GM12878 (cell line): Measurements from ENCODE around the gene PUS10. TPM values are rescaled to one million over a fixed set of nuclear protein-coding genes. Genes with fewer than 3 reads are reported as not detected.

Experiments used
- ATAC-seq: fragments of 200-7000 bp; cut with Tn5 transposase; 3 replicates; pipeline ENCODE4 v1.9.1; 2020; ENCODE audit warnings: mild to moderate bottlenecking, moderate library complexity
- BruUV-seq: library from RNA; stranded (reverse); fragments of 400-500 nt; replicated peaks from 2 replicates; lab custom pipeline; 2021; lab: Mats Ljungman, UMichigan
- CTCF ChIA-PET: fragments of 300-600 bp; sonication (Branson Sonifier 250); formaldehyde crosslinking; extraction: SDS; loops from one replicate; lab custom pipeline; 2021; ENCODE audit warnings: inconsistent platforms; lab: Yijun Ruan, JAX
- POLR2A ChIA-PET: fragments of 350-600 bp; formaldehyde crosslinking; extraction: SDS; loops from one replicate; lab custom pipeline; 2021; ENCODE audit warnings: inconsistent platforms; lab: Charles Lee
- RAD21 ChIA-PET: fragments of 300-600 bp; sonication (Branson Sonifier 250); formaldehyde crosslinking; loops from one replicate; lab custom pipeline; 2023; ENCODE audit warnings: antibody characterized with exemption; ENCODE audit not compliant: unreplicated experiment; lab: Charles Lee
- SMC1A ChIA-PET: fragments of 300-600 bp; sonication (Branson Sonifier 250); formaldehyde crosslinking; loops from one replicate; lab custom pipeline; 2023; ENCODE audit not compliant: unreplicated experiment, uncharacterized antibody; lab: Charles Lee
- DNase-seq: peaks from one replicate; pipeline ENCODE4 v3.0.0-alpha.2; 2011; ENCODE audit warnings: low read depth, low spot score
- FAIRE-seq: peaks from 3 replicates; lab custom pipeline; 2011; peaks lifted over from hg19 to GRCh38; lab: Jason Lieb, UNC
- H2AFZ ChIP-seq: 2 replicates; pipeline ENCODE4 v1.6.0; 2011; ENCODE audit warnings: low read depth, low read length, control low read depth; ENCODE audit not compliant: control insufficient read depth
- H3K27ac ChIP-seq: 2 replicates; pipeline ENCODE4 v1.5.1; 2011; ENCODE audit warnings: control low read depth; ENCODE audit not compliant: control insufficient read depth, insufficient read depth
- H3K27me3 ChIP-seq, 2 experiments: replicated peaks in 1 of 2; 2 replicates each; pipeline versions ENCODE4 v1.6.0 to v1.6.1; 2011; ENCODE audit warnings: low read length in 1 of 2; ENCODE audit not compliant: control insufficient read depth in 2 of 2, insufficient read depth in 2 of 2
- H3K36me3 ChIP-seq, 2 experiments: 2 replicates each; pipeline ENCODE4 v1.5.1; 2011; ENCODE audit warnings: low read length in 1 of 2; ENCODE audit not compliant: control insufficient read depth in 2 of 2, insufficient read depth in 2 of 2
- H3K4me1 ChIP-seq: 2 replicates; pipeline ENCODE4 v1.6.1; 2011; ENCODE audit warnings: mild to moderate bottlenecking, low read length, moderate library complexity, mixed read lengths; ENCODE audit not compliant: control insufficient read depth, insufficient read depth
- H3K4me2 ChIP-seq: 2 replicates; pipeline ENCODE4 v1.6.0; 2011; ENCODE audit warnings: control low read depth; ENCODE audit not compliant: control insufficient read depth, insufficient read depth
- H3K4me3 ChIP-seq: fragments of 200-600 bp; sonication (generic); 2 replicates; pipeline ENCODE4 v1.5.1; 2016
- H3K79me2 ChIP-seq: 2 replicates; pipeline ENCODE4 v1.6.0; 2011; ENCODE audit warnings: low read length; ENCODE audit not compliant: control insufficient read depth, insufficient read depth
- H3K9ac ChIP-seq: 2 replicates; pipeline ENCODE4 v1.8.0; 2011; ENCODE audit warnings: low read length, control low read depth, mixed read lengths; ENCODE audit not compliant: control insufficient read depth, insufficient read depth
- H3K9me3 ChIP-seq: replicated peaks from 3 replicates; pipeline ENCODE4 v1.5.1; 2011; ENCODE audit warnings: mild to moderate bottlenecking, low read length; ENCODE audit not compliant: control insufficient read depth, insufficient read depth
- H4K20me1 ChIP-seq: 2 replicates; pipeline ENCODE4 v1.6.0; 2011; ENCODE audit not compliant: control insufficient read depth, insufficient read depth
- E4F1 ChIP-seq: fragments of 450-650 bp; IDR thresholded peaks from 2 replicates; pipeline ENCODE4 v1.6.1; 2018; ENCODE audit warnings: borderline replicate concordance, mild to moderate bottlenecking; ENCODE audit not compliant: partially characterized antibody
- EGR1 ChIP-seq, 2 experiments: IDR thresholded peaks; 1 replicate in 1 of 2; 2 replicates in 1 of 2; pipeline ENCODE4 v1.6.1; 2011 to 2012; ENCODE audit warnings: low read depth in 2 of 2, low read length in 2 of 2, borderline replicate concordance in 1 of 2, mild to moderate bottlenecking in 1 of 2, moderate library complexity in 1 of 2
- FOXK2 ChIP-seq: fragments of 450-650 bp; IDR thresholded peaks from 2 replicates; pipeline ENCODE4 v1.6.1; 2017; ENCODE audit warnings: mild to moderate bottlenecking, moderate library complexity
- GATAD2B ChIP-seq: fragments of 450-650 bp; conservative IDR thresholded peaks from 2 replicates; pipeline ENCODE4 v1.6.1; 2017; ENCODE audit warnings: low read depth, mild to moderate bottlenecking, moderate library complexity
- HDAC6 ChIP-seq: fragments of 200-600 bp; sonication (generic); IDR thresholded peaks from one replicate; pipeline ENCODE4 v1.8.0; 2017; ENCODE audit warnings: antibody characterized with exemption; ENCODE audit not compliant: unreplicated experiment
- LARP7 ChIP-seq: fragments of 450-650 bp; IDR thresholded peaks from 2 replicates; pipeline ENCODE4 v1.6.1; 2017; ENCODE audit warnings: mild to moderate bottlenecking
- NFIC ChIP-seq: IDR thresholded peaks from 2 replicates; pipeline ENCODE4 v1.6.1; 2012; ENCODE audit warnings: low read depth, mild to moderate bottlenecking, inconsistent platforms, low read length, moderate library complexity
- NR2C1 ChIP-seq: fragments of 450-650 bp; IDR thresholded peaks from 2 replicates; pipeline ENCODE4 v1.6.1; 2017; ENCODE audit warnings: antibody characterized with exemption, mild to moderate bottlenecking, moderate library complexity
- NR2F1 ChIP-seq: fragments of 450-650 bp; conservative IDR thresholded peaks from 2 replicates; pipeline ENCODE4 v1.6.1; 2017; ENCODE audit warnings: mild to moderate bottlenecking
- PKNOX1 ChIP-seq: fragments of 450-650 bp; IDR thresholded peaks from 2 replicates; pipeline ENCODE4 v1.6.1; 2016; ENCODE audit warnings: mild to moderate bottlenecking
- POLR2A ChIP-seq: IDR thresholded peaks from 2 replicates; pipeline ENCODE4 v1.6.1; 2011; ENCODE audit warnings: low read depth, mild to moderate bottlenecking, low read length
- SRF ChIP-seq, 2 experiments: IDR thresholded peaks; 2 replicates each; pipeline ENCODE4 v1.6.1; 2011; ENCODE audit warnings: low read depth in 2 of 2, low read length in 2 of 2, mild to moderate bottlenecking in 1 of 2, moderate library complexity in 1 of 2
- SUPT20H ChIP-seq: IDR thresholded peaks from 2 replicates; pipeline ENCODE4 v1.6.1; 2011; ENCODE audit warnings: low read depth, mild to moderate bottlenecking, low read length, moderate library complexity, borderline replicate concordance; ENCODE audit not compliant: control insufficient read depth
- TAF1 ChIP-seq: IDR thresholded peaks from 2 replicates; pipeline ENCODE4 v1.6.1; 2011; ENCODE audit warnings: mild to moderate bottlenecking, low read depth, low read length, borderline replicate concordance
- USF1 ChIP-seq: IDR thresholded peaks from 2 replicates; pipeline ENCODE4 v1.6.1; 2011; ENCODE audit warnings: borderline replicate concordance, low read depth, mild to moderate bottlenecking, moderate library complexity, mixed read lengths, low read length; ENCODE audit not compliant: insufficient read depth; ENCODE audit errors: extremely low read length
- ZBTB33 ChIP-seq: fragments of 450-650 bp; IDR thresholded peaks from 2 replicates; pipeline ENCODE4 v1.6.1; 2017; ENCODE audit warnings: mild to moderate bottlenecking
- ZNF217 ChIP-seq: fragments of 450-650 bp; IDR thresholded peaks from 2 replicates; pipeline ENCODE4 v1.6.1; 2017; ENCODE audit warnings: antibody characterized with exemption, mild to moderate bottlenecking
- WGBS: methylation state at CpG from one replicate; pipeline ENCODE4 v1.1.6; 2016; ENCODE audit warnings: low lambda C conversion rate; ENCODE audit not compliant: insufficient replicate concordance, insufficient coverage; ENCODE audit errors: missing lambda C conversion rate; 5-methylcytosine and 5-hydroxymethylcytosine counted together
- in situ Hi-C: fragments of 300-500 bp; cut with MboI; formaldehyde crosslinking; loops from 9 replicates; pipeline ENCODE4 v1.14.3; 2018; ENCODE audit warnings: mixed read lengths
- intact Hi-C: fragments of 100-400 bp; cut with micrococcal nuclease; formaldehyde crosslinking; loops from one replicate; pipeline ENCODE4 v1.14.2; 2022; ENCODE audit not compliant: unreplicated experiment
- polyA plus RNA-seq, 11 experiments: library from polyadenylated mRNA; depleted of rRNA in 4 of 11; unstranded in 6 of 11; stranded (reverse) in 5 of 11; fragments of >200 nt; fragmentation: Nextera tagmentation in 4 of 11; fragmentation: Illumina TruSeq in 1 of 11; extraction: Ambion mirVana in 4 of 11; extraction: Trizol in 1 of 11; gene quantifications; 1 replicate in 1 of 11; 2 replicates in 10 of 11; pipeline versions ENCODE4 v1.2.1 to v1.2.3, GENCODE V29; 2011 to 2016; ENCODE audit warnings: inconsistent platforms in 2 of 11, missing spikeins in 2 of 11, low read depth in 1 of 11
- total RNA-seq, 4 experiments: library from RNA; depleted of rRNA in 3 of 4; stranded (reverse); fragments of >200 nt in 3 of 4; fragmentation: Illumina TruSeq in 1 of 4; extraction: Trizol in 1 of 4; gene quantifications; 2 replicates each; pipeline versions ENCODE4 v1.2.1 to v1.2.3, GENCODE V29; 2013 to 2021
- TF ChIP-seq, protein P1 (sequence below): IDR thresholded peaks from 2 replicates; pipeline ENCODE4 v1.6.1; 2012; ENCODE audit warnings: low read depth, low read length, improper control_type of control experiment

The PUS10 gene
- total and polyA plus RNA-seq, 10 of the 15 experiments (the other 5 are each of a cell fraction or from before 2014, with no cell fraction given) = 9.1 to 17.0 (median 13.0) TPM

- no peaks in the 10 kb centered on the region for H3K9me3 ChIP-seq
- ChIA-PET CTCF (interaction anchor here (1.0 kb wide), 1 partner anchor 65 kb away, joined by 3 read pairs; no protein-coding TSS in a partner anchor), POLR2A (interaction anchor here (0.5 to 1.4 kb wide), 2 partner anchors 20 to 65 kb away, joined by 3 to 6 read pairs; no protein-coding TSS in a partner anchor), RAD21 (interaction anchor here (1.3 kb wide), 1 partner anchor 8 kb away, joined by 4 read pairs; no protein-coding TSS in a partner anchor), SMC1A (interaction anchor here (1.2 to 1.8 kb wide), 4 partner anchors 8 to 40 kb away, joined by 3 to 5 read pairs (median 4); no protein-coding TSS in a partner anchor)
- no peaks in the 10 kb centered on the region for H4K20me1 ChIP-seq
- no TSS peak for BruUV-seq
- no peak overlapping the region for H3K4me3 ChIP-seq
- H3K9ac ChIP-seq = no peak overlapping the region
- no peak overlapping the region for H2AFZ ChIP-seq
- H3K79me2 ChIP-seq = no peaks in the 10 kb centered on the region
- H3K4me1 ChIP-seq = no peaks in the 10 kb centered on the region
- WGBS = 98% methylated on average over 3 of the region's 3 CpGs
- H3K4me2 ChIP-seq = no peak overlapping the region
- H3K27ac ChIP-seq = no peak overlapping the region
- no peak for ATAC-seq
- H3K36me3 ChIP-seq = peaks cover 0 to 20% of the 10 kb centered on the region in 2 experiments; a peak in 2 of 4 replicates
- in situ Hi-C loops (no loop called here), intact Hi-C loops (no loop called here)
- no peaks in the 10 kb centered on the region for H3K27me3 ChIP-seq
- no peak for DNase-seq
- no peak for FAIRE-seq
- TF ChIP-seq ZNF217 (no peak), NR2C1 (no peak), E4F1 (no peak), SRF (IDR thresholded peaks at IDR 0.05; ENCODE audit: low read depth in 2 of 2, low read length in 2 of 2) (no peak), ZBTB33 (no peak), EGR1 (IDR thresholded peaks at IDR 0.05; ENCODE audit: borderline replicate concordance in 1 of 2, low read depth in 2 of 2, low read length in 2 of 2) (no peak), USF1 (no peak), TAF1 (no peak), NFIC (no peak), LARP7 (no peak), FOXK2 (no peak), SUPT20H (no peak), NR2F1 (no peak), POLR2A (no peak), HDAC6 (no peak), PKNOX1 (no peak), GATAD2B (no peak)
- TF ChIP-seq, protein P1, sequence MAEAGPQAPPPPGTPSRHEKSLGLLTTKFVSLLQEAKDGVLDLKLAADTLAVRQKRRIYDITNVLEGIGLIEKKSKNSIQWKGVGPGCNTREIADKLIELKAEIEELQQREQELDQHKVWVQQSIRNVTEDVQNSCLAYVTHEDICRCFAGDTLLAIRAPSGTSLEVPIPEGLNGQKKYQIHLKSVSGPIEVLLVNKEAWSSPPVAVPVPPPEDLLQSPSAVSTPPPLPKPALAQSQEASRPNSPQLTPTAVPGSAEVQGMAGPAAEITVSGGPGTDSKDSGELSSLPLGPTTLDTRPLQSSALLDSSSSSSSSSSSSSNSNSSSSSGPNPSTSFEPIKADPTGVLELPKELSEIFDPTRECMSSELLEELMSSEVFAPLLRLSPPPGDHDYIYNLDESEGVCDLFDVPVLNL = no peak
Observed at GRCh38 chr2:60958361-60958760, 59.7 kb downstream of the PUS10 start.
